Activated CD8-positive, alpha-beta T cell treated with anti-CD3 and anti-CD28 coated beads, Interleukin-2, amount 10 ng/mL, durations not matched to agents 7 days and 5 days (primary cell): ENCODE results near the gene HIVEP3. TPM values are rescaled to one million over a fixed set of nuclear protein-coding genes. Genes with fewer than 3 reads are reported as not detected.

Source experiments
- ATAC-seq: fragments of 150-1000 bp; cut with Tn5 transposase; one replicate; pipeline ENCODE4 v1.10.0; 2021; ENCODE audit warnings: moderate library complexity
- CTCF ChIA-PET: fragments of 350-600 bp; sonication (Branson Sonifier 250); formaldehyde crosslinking; loops from one replicate; lab custom pipeline; 2021; ENCODE audit warnings: antibody characterized with exemption; lab: Charles Lee
- POLR2A ChIA-PET: fragments of 350-600 bp; sonication (Branson Sonifier 250); formaldehyde crosslinking; loops from one replicate; lab custom pipeline; 2021; ENCODE audit warnings: antibody characterized with exemption; lab: Charles Lee
- DNase-seq: peaks from one replicate; pipeline ENCODE4 v3.0.0-alpha.2; 2020
- H3K27ac Mint-ChIP-seq: one replicate; pipeline ENCODE4 v1.8.0; 2021; ENCODE audit warnings: mild to moderate bottlenecking, mixed read lengths
- H3K27me3 Mint-ChIP-seq: one replicate; pipeline ENCODE4 v1.8.0; 2021; ENCODE audit warnings: low read depth, mixed read lengths
- H3K36me3 Mint-ChIP-seq: one replicate; pipeline ENCODE4 v1.8.0; 2021; ENCODE audit warnings: low read depth, mixed read lengths
- H3K4me1 Mint-ChIP-seq: one replicate; pipeline ENCODE4 v1.8.0; 2021; ENCODE audit warnings: low read depth, mixed read lengths
- H3K4me3 Mint-ChIP-seq: one replicate; pipeline ENCODE4 v1.8.0; 2021; ENCODE audit warnings: mild to moderate bottlenecking, mixed read lengths
- H3K9me3 Mint-ChIP-seq: one replicate; pipeline ENCODE4 v1.8.0; 2022; ENCODE audit warnings: mixed read lengths; ENCODE audit not compliant: insufficient read depth
- total RNA-seq, 2 experiments: library from RNA; stranded (reverse); gene quantifications; one replicate each; pipeline ENCODE4 v1.2.3, GENCODE V29; 2021

The HIVEP3 gene
- total RNA-seq, 2 experiments from 2014 or later = 10.8 to 11.8 TPM

- Mint-ChIP-seq H3K27ac (peak overlapping the region; percentile 32), H3K9me3 (no peaks in the 10 kb centered on the region), H3K4me1 (peaks cover 92% of the 10 kb centered on the region), H3K27me3 (no peaks in the 10 kb centered on the region), H3K4me3 (no peak overlapping the region), H3K36me3 (no peaks in the 10 kb centered on the region)
- ChIA-PET POLR2A (interaction anchor here (0.7 to 1.2 kb wide), 2 partner anchors 15 to 61 kb away, joined by 3 read pairs; no protein-coding TSS in a partner anchor), CTCF (interaction anchor here (0.9 to 1.7 kb wide), 4 partner anchors 8 to 135 kb away, joined by 3 to 5 read pairs (median 3); no protein-coding TSS in a partner anchor)
- ATAC-seq (no peak), DNase-seq (no peak)
These were observed 241.1 kb downstream of the HIVEP3 start for GRCh38 chr1:41677620-41678019.

GRCh38 chr1:41675401-41675800, 243.3 kb downstream of the HIVEP3 start:
- DNase-seq (no peak), ATAC-seq (no peak)
- Mint-ChIP-seq H3K9me3 (no peaks in the 10 kb centered on the region), H3K27me3 (no peaks in the 10 kb centered on the region), H3K27ac (peak overlapping the region; percentile 20), H3K36me3 (no peaks in the 10 kb centered on the region), H3K4me1 (peaks cover 92% of the 10 kb centered on the region), H3K4me3 (no peak overlapping the region)
- ChIA-PET CTCF (interaction anchor here (1.0 kb wide), 1 partner anchor 217 kb away, joined by 3 read pairs; no protein-coding TSS in a partner anchor), POLR2A (no interaction called here)

GRCh38 chr1:41674522-41674921, 244.2 kb downstream of the HIVEP3 start:
- no peaks in the 10 kb centered on the region for H3K36me3 Mint-ChIP-seq
- no peak for DNase-seq
- no peak overlapping the region for H3K4me3 Mint-ChIP-seq
- H3K27me3 Mint-ChIP-seq = no peaks in the 10 kb centered on the region
- H3K27ac Mint-ChIP-seq = peak overlapping the region; percentile 90
- peaks cover 92% of the 10 kb centered on the region for H3K4me1 Mint-ChIP-seq
- CTCF ChIA-PET = interaction anchor here (1.0 to 3.7 kb wide), 6 partner anchors 9 to 126 kb away, joined by 3 to 23 read pairs (median 4); no protein-coding TSS in a partner anchor
- POLR2A ChIA-PET = interaction anchor here (2.3 kb wide), 1 partner anchor 9 kb away, joined by 15 read pairs; no protein-coding TSS in a partner anchor
- ATAC-seq = no peak
- no peaks in the 10 kb centered on the region for H3K9me3 Mint-ChIP-seq

- Mint-ChIP-seq H3K27ac (peak overlapping the region; percentile 90), H3K27me3 (no peaks in the 10 kb centered on the region), H3K9me3 (no peaks in the 10 kb centered on the region), H3K36me3 (no peaks in the 10 kb centered on the region), H3K4me1 (peaks cover 92% of the 10 kb centered on the region), H3K4me3 (peak overlapping the region; percentile 72)
- DNase-seq (peak; percentile 58), ATAC-seq (peak; percentile 69)
- POLR2A ChIA-PET = interaction anchor here (1.0 to 2.5 kb wide), 5 partner anchors 10 to 65 kb away, joined by 3 to 19 read pairs (median 6); no protein-coding TSS in a partner anchor
- CTCF ChIA-PET = interaction anchor here (0.8 to 3.7 kb wide), 13 partner anchors 9 to 218 kb away, joined by 3 to 23 read pairs (median 4); no protein-coding TSS in a partner anchor
These were observed 244.9 kb downstream of the HIVEP3 start for GRCh38 chr1:41673806-41674205.

GRCh38 chr1:41673378-41673777, 245.3 kb downstream of the HIVEP3 start:
- Mint-ChIP-seq H3K9me3 (no peaks in the 10 kb centered on the region), H3K4me1 (peaks cover 92% of the 10 kb centered on the region), H3K27ac (peak overlapping the region; percentile 90), H3K4me3 (peak overlapping the region; percentile 72), H3K27me3 (no peaks in the 10 kb centered on the region), H3K36me3 (no peaks in the 10 kb centered on the region)
- peak; percentile 81 for DNase-seq
- peak; percentile 95 for ATAC-seq
- POLR2A ChIA-PET = interaction anchor here (0.9 to 2.5 kb wide), 10 partner anchors 8 to 131 kb away, joined by 3 to 19 read pairs (median 4); no protein-coding TSS in a partner anchor
- CTCF ChIA-PET = interaction anchor here (0.8 to 3.7 kb wide), 14 partner anchors 9 to 219 kb away, joined by 3 to 23 read pairs (median 4); no protein-coding TSS in a partner anchor

GRCh38 chr1:41672641-41673361, 245.9 kb downstream of the HIVEP3 start:
- DNase-seq (no peak), ATAC-seq (peak; percentile 7)
- ChIA-PET CTCF (interaction anchor here (0.8 to 3.7 kb wide), 14 partner anchors 8 to 247 kb away, joined by 3 to 23 read pairs (median 4); no protein-coding TSS in a partner anchor), POLR2A (interaction anchor here (0.9 to 2.5 kb wide), 9 partner anchors 9 to 131 kb away, joined by 3 to 19 read pairs (median 5); no protein-coding TSS in a partner anchor)
- H3K4me1 Mint-ChIP-seq = peaks cover 92% of the 10 kb centered on the region
- H3K4me3 Mint-ChIP-seq = peak overlapping the region; percentile 72
- H3K27me3 Mint-ChIP-seq = no peaks in the 10 kb centered on the region
- H3K36me3 Mint-ChIP-seq = no peaks in the 10 kb centered on the region
- H3K9me3 Mint-ChIP-seq = no peaks in the 10 kb centered on the region
- peak overlapping the region; percentile 90 for H3K27ac Mint-ChIP-seq

GRCh38 chr1:41672173-41672572, 246.5 kb downstream of the HIVEP3 start:
- H3K27me3 Mint-ChIP-seq = no peaks in the 10 kb centered on the region

GRCh38 chr1:41671116-41671755, 247.5 kb downstream of the HIVEP3 start:
- Mint-ChIP-seq H3K27me3 (no peaks in the 10 kb centered on the region), H3K27ac (no peak overlapping the region), H3K36me3 (no peaks in the 10 kb centered on the region), H3K9me3 (no peaks in the 10 kb centered on the region), H3K4me3 (no peak overlapping the region), H3K4me1 (peaks cover 95% of the 10 kb centered on the region)
- POLR2A ChIA-PET = interaction anchor here (0.8 kb wide), 1 partner anchor 9 kb away, joined by 3 read pairs; no protein-coding TSS in a partner anchor
- CTCF ChIA-PET = interaction anchor here (0.7 to 3.7 kb wide), 3 partner anchors 12 to 98 kb away, joined by 3 to 23 read pairs (median 6); no protein-coding TSS in a partner anchor
- no peak for ATAC-seq
- DNase-seq = no peak

More at GRCh38 chr1:41672173-41672572, 246.5 kb downstream of the HIVEP3 start:
- no peak for DNase-seq
- Mint-ChIP-seq H3K36me3 (no peaks in the 10 kb centered on the region), H3K4me3 (no peak overlapping the region), H3K27ac (peak overlapping the region; percentile 90), H3K4me1 (peaks cover 92% of the 10 kb centered on the region), H3K9me3 (no peaks in the 10 kb centered on the region)
- ChIA-PET CTCF (interaction anchor here (0.7 to 3.7 kb wide), 10 partner anchors 8 to 248 kb away, joined by 3 to 23 read pairs (median 6); no protein-coding TSS in a partner anchor), POLR2A (interaction anchor here (1.8 to 2.5 kb wide), 3 partner anchors 9 to 67 kb away, joined by 6 to 19 read pairs (median 6); no protein-coding TSS in a partner anchor)
- ATAC-seq = no peak

- Mint-ChIP-seq H3K4me3 (no peak overlapping the region), H3K36me3 (no peaks in the 10 kb centered on the region), H3K27ac (peak overlapping the region; percentile 54), H3K4me1 (peaks cover 99% of the 10 kb centered on the region), H3K27me3 (no peaks in the 10 kb centered on the region), H3K9me3 (no peaks in the 10 kb centered on the region)
- DNase-seq = no peak
- POLR2A ChIA-PET = no interaction called here
- CTCF ChIA-PET = interaction anchor here (1.0 kb wide), 1 partner anchor 9 kb away, joined by 3 read pairs; no protein-coding TSS in a partner anchor
- no peak for ATAC-seq
These were observed 248.3 kb downstream of the HIVEP3 start for GRCh38 chr1:41670217-41670957.

GRCh38 chr1:41668967-41669366, 249.8 kb downstream of the HIVEP3 start:
- Mint-ChIP-seq H3K27me3 (no peaks in the 10 kb centered on the region), H3K27ac (peak overlapping the region; percentile 46), H3K9me3 (no peaks in the 10 kb centered on the region), H3K4me1 (peaks cover 95% of the 10 kb centered on the region), H3K4me3 (no peak overlapping the region), H3K36me3 (no peaks in the 10 kb centered on the region)
- DNase-seq (no peak), ATAC-seq (no peak)
- ChIA-PET CTCF (interaction anchor here (0.7 to 1.5 kb wide), 5 partner anchors 9 to 85 kb away, joined by 3 read pairs; no protein-coding TSS in a partner anchor), POLR2A (interaction anchor here (2.2 kb wide), 1 partner anchor 14 kb away, joined by 6 read pairs; no protein-coding TSS in a partner anchor)
